ENCODE results near the gene ATF7IP.

Gene ATF7IP

DNA sequence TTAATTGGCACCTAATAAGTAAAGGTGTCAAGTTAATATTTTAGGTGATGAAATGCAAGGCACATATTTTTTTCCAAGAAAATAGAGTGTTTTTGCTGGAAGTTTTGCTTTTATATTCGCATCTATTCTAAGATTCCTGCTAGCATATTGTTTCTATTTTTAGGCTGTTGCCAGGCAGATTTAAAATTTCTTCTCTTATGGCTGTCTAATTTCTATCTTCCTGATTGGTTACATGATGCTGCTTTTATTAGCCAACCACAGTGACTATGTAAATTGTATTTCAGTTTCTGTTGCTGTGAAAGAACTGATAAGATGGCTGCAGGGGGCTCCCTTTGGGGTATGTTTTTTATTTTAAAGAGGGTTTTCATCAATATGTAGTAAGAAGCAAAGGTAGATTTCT, 42.7 kb downstream of the ATF7IP start:
- Histone ChIP-seq H3K9me3 (ENCODE audit: insufficient read depth, low read length) (0 out of 2 replicates have a peak, but pooled peaks cover 7% of the 10 kb centered on the region), H3K9ac (ENCODE audit: low read length) (no peak overlapping the region), H3K27ac (ENCODE audit: low read length) (no peak overlapping the region), H4K20me1 (ENCODE audit: insufficient read depth, low read length) (peaks cover 12% of the 10 kb centered on the region), H3K36me3 (replicated peaks; ENCODE audit: low read depth, low read length) (peaks cover 52% of the 10 kb centered on the region), H2AFZ (ENCODE audit: low read depth, low read length) (no peak overlapping the region), H3K4me3 (ENCODE audit: low read length) (no peak overlapping the region), H3K4me2 (ENCODE audit: low read length) (peak overlapping the region; percentile 4; the same call in 1 of the 2 replicates), H3K4me1 (ENCODE audit: low read length) (peaks cover 17% of the 10 kb centered on the region), H3K27me3 (ENCODE audit: low read depth, low read length) (no peaks in the 10 kb centered on the region), H3K79me2 (ENCODE audit: low read length) (peaks cover 96% of the 10 kb centered on the region)
- TF ChIP-seq EZH2phosphoT487 (IDR thresholded peaks at IDR 0.05; ENCODE audit: low read depth) = no peak
- TF ChIP-seq, protein P1, sequence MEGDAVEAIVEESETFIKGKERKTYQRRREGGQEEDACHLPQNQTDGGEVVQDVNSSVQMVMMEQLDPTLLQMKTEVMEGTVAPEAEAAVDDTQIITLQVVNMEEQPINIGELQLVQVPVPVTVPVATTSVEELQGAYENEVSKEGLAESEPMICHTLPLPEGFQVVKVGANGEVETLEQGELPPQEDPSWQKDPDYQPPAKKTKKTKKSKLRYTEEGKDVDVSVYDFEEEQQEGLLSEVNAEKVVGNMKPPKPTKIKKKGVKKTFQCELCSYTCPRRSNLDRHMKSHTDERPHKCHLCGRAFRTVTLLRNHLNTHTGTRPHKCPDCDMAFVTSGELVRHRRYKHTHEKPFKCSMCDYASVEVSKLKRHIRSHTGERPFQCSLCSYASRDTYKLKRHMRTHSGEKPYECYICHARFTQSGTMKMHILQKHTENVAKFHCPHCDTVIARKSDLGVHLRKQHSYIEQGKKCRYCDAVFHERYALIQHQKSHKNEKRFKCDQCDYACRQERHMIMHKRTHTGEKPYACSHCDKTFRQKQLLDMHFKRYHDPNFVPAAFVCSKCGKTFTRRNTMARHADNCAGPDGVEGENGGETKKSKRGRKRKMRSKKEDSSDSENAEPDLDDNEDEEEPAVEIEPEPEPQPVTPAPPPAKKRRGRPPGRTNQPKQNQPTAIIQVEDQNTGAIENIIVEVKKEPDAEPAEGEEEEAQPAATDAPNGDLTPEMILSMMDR (IDR thresholded peaks at IDR 0.05; ENCODE audit: low read depth, low read length) = no peak

DNA sequence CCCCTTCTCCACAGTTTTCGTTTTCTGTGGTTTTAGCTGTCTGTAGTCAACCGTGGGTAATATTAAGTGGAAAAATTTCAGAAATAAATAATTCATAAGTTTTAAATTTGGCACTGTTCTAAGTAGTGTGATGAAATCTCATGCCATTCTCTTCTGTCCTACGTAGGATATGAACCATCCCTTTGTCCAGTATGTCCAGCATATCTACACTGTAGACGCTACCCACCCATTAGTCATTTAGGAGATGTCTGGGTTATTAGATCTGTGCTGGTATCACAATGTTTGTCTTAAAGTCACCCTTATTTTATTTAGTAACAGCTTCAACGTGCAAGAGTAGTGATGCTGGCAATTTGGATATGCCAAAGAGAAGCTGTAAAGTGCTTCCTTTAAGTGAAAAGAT, 44.7 kb downstream of the ATF7IP start:
- no peak overlapping the region for H3K27ac ChIP-seq (ENCODE audit: low read length)
- no peak overlapping the region for H3K9ac ChIP-seq (ENCODE audit: low read length)
- no peak overlapping the region for H2AFZ ChIP-seq (ENCODE audit: low read depth, low read length)
- H4K20me1 ChIP-seq (ENCODE audit: insufficient read depth, low read length) = peaks cover 11% of the 10 kb centered on the region; the same call in 1 of the 2 replicates
- H3K27me3 ChIP-seq (ENCODE audit: low read depth, low read length) = no peaks in the 10 kb centered on the region
- peaks cover 11% of the 10 kb centered on the region for H3K4me1 ChIP-seq (ENCODE audit: low read length)
- no peak overlapping the region for H3K4me3 ChIP-seq (ENCODE audit: low read length)
- peaks cover 95% of the 10 kb centered on the region for H3K79me2 ChIP-seq (ENCODE audit: low read length)
- H3K36me3 ChIP-seq (replicated peaks; ENCODE audit: low read depth, low read length) = peaks cover 52% of the 10 kb centered on the region
- H3K9me3 ChIP-seq (ENCODE audit: insufficient read depth, low read length) = 0 out of 2 replicates have a peak, but pooled peaks cover 7% of the 10 kb centered on the region
- H3K4me2 ChIP-seq (ENCODE audit: low read length) = no peak overlapping the region
- no peak for TF ChIP-seq EZH2phosphoT487 (IDR thresholded peaks at IDR 0.05; ENCODE audit: low read depth)
- TF ChIP-seq, protein P1 (IDR thresholded peaks at IDR 0.05; ENCODE audit: low read depth, low read length) = no peak

- no peak overlapping the region for H3K9ac ChIP-seq (ENCODE audit: low read length)
- H3K27me3 ChIP-seq (ENCODE audit: low read depth, low read length) = no peaks in the 10 kb centered on the region
- H3K9me3 ChIP-seq (ENCODE audit: insufficient read depth, low read length) = 0 out of 2 replicates have a peak, but pooled peaks cover 7% of the 10 kb centered on the region
- peaks cover 11% of the 10 kb centered on the region for H3K4me1 ChIP-seq (ENCODE audit: low read length)
- peaks cover 95% of the 10 kb centered on the region for H3K79me2 ChIP-seq (ENCODE audit: low read length)
- H4K20me1 ChIP-seq (ENCODE audit: insufficient read depth, low read length) = peaks cover 13% of the 10 kb centered on the region; the same call in 1 of the 2 replicates
- no peak overlapping the region for H3K4me2 ChIP-seq (ENCODE audit: low read length)
- H3K36me3 ChIP-seq (replicated peaks; ENCODE audit: low read depth, low read length) = peaks cover 48% of the 10 kb centered on the region
- no peak overlapping the region for H3K27ac ChIP-seq (ENCODE audit: low read length)
- no peak overlapping the region for H3K4me3 ChIP-seq (ENCODE audit: low read length)
- no peak overlapping the region for H2AFZ ChIP-seq (ENCODE audit: low read depth, low read length)
- TF ChIP-seq EZH2phosphoT487 (IDR thresholded peaks at IDR 0.05; ENCODE audit: low read depth) = no peak
- TF ChIP-seq, protein P1 (IDR thresholded peaks at IDR 0.05; ENCODE audit: low read depth, low read length) = no peak
Observed at GRCh38 chr12:14410841-14411569, 45.5 kb downstream of the ATF7IP start.

DNA sequence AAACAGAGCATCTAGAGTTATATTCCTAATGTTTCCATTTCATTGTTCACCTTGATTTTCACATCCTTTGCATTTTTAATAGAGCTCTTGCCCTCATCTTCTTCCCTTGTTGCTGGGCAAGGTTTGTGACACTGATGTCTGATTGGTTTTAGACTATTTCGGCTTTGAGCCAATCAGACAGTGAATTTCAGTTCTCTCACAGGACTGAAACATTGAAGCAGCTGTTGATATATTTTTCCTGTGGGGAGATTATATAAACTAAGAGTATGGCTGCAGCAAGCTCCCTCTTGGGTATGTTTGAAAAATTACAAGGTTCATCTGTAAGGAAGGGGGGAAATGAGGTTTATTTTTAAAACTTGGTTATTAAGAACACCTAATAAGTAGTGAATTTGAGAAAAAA, 51.2 kb downstream of the ATF7IP start:
- no peaks in the 10 kb centered on the region for H3K27me3 ChIP-seq (ENCODE audit: low read depth, low read length)
- peaks cover 14% of the 10 kb centered on the region for H4K20me1 ChIP-seq (ENCODE audit: insufficient read depth, low read length)
- peaks cover 12% of the 10 kb centered on the region; the same call in 1 of the 2 replicates for H3K9me3 ChIP-seq (ENCODE audit: insufficient read depth, low read length)
- no peak overlapping the region for H2AFZ ChIP-seq (ENCODE audit: low read depth, low read length)
- H3K36me3 ChIP-seq (replicated peaks; ENCODE audit: low read depth, low read length) = peaks cover 25% of the 10 kb centered on the region
- TF ChIP-seq, protein P1 (IDR thresholded peaks at IDR 0.05; ENCODE audit: low read depth, low read length) = peak; percentile 44
- no peak for TF ChIP-seq EZH2phosphoT487 (IDR thresholded peaks at IDR 0.05; ENCODE audit: low read depth)
- H3K4me2 ChIP-seq (ENCODE audit: low read length) = peak overlapping the region; percentile 30
- no peak overlapping the region for H3K4me3 ChIP-seq (ENCODE audit: low read length)
- H3K79me2 ChIP-seq (ENCODE audit: low read length) = peaks cover 90% of the 10 kb centered on the region
- H3K27ac ChIP-seq (ENCODE audit: low read length) = peak overlapping the region; percentile 40
- H3K4me1 ChIP-seq (ENCODE audit: low read length) = peaks cover 27% of the 10 kb centered on the region
- peak overlapping the region; percentile 9; the same call in 1 of the 2 replicates for H3K9ac ChIP-seq (ENCODE audit: low read length)

Data from OCI-LY3 (cell line).